ENCODE results near the gene PRR16.
"Not testable (repeated sequence)": the region's sequence is repeated elsewhere in the genome, so short reads cannot be mapped to it uniquely, and the experiment has no call there.

PRR16 gene

DNA sequence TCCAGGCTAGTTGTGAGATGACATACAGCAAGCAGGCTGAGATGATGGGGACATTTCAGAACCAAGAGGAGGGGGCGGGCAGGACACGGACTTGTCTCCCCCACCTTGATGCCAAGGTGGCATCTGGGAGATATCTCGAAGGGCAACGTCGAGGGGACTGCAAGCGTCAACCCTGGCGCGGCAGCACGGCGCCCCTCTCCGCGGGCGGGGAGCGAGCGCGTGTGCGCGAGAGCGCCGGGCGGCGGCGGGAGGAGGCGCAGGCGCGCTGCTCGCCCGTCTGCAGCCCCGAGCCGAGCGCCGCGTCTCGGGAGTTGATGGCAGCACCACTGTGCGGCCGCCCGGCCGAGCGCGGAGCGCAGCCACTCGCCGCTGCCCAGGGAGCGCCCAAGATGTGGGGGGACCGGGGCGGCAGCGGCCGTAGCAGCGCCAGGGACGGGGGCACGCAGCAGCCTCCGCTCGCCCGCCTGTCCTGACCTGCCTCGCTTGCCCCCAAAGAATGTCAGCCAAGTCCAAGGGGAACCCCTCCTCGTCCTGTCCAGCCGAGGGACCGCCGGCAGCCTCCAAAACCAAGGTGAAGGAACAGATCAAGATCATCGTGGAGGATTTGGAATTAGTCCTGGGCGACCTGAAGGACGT lies at the start of gene PRR16:
Gene PRR16, plus strand, starts transcription at position 310 of the 636 bp plus-strand sequence.
- DNase-seq (ENCODE audit: low read depth), result no peak

DNA sequence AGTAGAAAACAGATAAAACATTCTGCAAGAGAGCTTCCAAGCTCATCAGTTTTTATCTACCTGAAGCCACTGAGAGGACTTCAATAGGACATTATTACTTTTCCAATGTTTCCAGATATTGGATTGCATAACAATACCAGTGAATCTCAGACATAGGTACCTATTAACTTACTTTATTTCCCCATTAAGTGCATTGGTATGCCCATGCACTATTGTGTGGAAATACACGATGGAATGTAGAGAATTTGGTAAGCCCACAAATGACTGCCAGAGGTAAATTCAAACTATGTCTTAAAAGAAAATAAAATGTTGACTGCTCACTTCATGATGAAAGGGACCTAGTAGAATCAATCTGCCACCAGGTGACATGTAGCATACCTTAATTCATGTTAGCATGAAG lies 48.1 kb upstream of the PRR16 start:
- DNase-seq (ENCODE audit: low read depth), result no peak

DNA sequence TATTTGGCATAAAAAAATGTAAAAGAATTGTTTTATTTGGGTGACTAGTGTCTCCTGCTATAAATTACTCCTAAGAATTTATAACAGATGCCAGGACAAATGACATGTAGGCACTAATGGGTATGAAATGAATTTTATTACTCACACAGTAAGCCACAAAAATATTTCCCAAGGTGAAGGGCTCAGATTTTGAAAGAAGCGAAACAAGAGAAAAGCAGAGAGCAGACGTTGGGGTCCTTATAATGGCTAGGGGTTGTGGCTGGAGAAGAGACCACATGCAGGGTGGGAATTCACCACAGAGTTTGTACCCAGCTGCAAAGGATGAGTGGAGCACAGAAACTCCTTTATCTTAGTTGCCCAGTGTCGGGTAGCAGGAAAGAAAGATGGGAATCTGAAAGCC lies 45.0 kb upstream of the PRR16 start:
- no peak for DNase-seq (ENCODE audit: low read depth)

DNA sequence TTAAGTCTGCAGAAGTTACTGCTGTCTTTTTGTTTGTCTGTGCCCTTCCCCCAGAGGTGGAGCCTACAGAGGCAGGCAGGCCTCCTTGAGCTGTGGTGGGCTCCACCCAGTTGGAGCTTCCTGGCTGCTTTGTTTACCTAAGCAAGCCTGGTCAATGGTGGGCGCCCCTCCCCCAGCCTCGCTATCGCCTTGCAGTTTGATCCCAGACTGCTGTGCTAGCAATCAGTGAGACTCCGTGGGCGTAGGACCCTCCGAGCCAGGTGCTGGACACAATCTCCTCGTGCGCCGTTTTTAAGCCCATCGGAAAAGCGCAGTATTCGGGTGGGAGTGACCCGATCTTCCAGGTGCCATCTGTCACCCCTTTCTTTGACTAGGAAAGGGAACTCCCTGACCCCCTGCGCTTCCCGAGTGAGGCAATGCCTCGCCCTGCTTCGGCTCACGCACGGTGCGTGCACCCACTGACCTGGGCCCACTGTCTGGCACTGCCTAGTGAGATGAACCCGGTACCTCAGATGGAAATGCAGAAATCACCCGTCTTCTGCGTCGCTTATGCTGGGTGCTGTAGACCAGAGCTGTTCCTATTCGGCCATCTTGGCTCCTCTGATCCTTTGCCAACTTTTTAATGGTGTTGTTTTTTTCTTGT lies 37.3 kb upstream of the PRR16 start:
- DNase-seq (ENCODE audit: low read depth), result not testable (repeated sequence)

DNA sequence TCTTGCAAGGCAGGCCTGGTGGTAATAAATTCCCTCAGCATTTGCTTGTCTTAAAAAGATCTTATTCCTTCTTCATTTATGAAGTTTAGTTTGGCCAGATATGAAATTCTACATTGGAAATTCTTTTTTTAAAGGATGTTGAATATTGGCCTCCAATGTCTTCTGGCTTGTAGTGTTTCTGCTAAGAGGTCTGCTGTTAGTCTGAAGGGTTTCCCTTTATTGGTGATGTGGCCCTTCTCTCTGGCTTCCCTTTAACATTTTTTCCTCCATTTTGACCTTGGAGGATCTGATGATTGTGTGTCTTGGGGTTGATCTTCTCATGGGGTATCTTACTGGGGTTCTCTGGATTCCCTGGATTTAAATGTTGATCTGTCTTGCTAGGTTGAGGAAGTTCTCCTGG lies 33.5 kb upstream of the PRR16 start:
- DNase-seq (ENCODE audit: low read depth), result no peak

DNA sequence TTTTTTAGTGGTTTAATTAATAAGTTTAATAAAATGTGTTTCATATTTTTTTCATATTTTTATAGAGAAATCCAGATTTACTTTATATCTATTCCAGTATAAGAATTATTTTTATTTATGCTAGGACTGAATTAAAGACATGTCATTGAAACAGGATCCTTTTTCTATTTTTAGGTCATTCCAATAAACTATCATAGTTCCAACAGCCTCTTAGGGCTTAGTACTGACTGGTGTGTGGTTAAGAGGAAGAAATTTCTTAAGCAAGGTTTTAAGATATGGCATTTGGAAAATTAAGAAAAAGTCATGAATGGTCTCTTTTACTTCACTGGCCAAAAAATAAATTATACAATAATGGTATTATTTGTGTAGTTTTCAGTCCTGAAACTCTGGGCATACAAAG lies 31.2 kb upstream of the PRR16 start:
- DNase-seq (ENCODE audit: low read depth), result no peak

DNA sequence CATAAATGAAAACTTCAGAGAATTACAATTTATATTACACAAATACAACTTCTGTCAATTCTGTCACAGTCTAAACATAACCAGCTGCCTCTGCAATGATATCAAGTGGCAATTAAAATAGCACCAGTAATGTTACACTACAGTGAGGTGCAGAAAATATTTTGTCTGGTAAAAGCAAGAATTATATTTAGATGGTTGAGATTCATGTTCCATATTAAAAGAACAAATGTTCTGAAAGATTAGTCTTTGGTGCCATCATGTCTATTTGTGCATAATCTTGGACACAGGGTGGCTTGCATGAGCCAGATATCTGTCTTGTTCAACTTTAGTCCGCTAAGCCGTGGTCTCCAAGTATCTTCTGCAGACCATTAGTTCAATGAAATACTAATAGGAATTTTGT lies 29.0 kb upstream of the PRR16 start:
- DNase-seq (ENCODE audit: low read depth), result no peak

DNA sequence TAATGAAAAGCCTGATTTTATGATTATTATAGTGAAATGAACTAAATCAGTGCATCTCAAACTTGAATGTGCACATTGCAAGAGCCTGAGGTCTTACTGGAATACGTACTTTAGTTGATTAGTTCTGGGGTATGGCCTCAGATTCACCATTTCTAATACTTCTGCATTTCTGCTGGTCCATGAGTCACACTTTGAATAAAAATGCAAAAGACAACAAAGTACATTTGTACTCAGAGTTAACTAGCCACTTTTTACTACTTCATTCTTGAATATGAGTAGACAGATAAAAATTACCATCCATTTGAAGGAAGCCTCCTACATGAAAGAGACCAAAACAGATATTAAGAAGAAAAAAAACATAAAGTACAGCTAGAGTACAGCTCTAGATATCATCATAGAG lies 27.1 kb upstream of the PRR16 start:
- DNase-seq (ENCODE audit: low read depth), result no peak

DNA sequence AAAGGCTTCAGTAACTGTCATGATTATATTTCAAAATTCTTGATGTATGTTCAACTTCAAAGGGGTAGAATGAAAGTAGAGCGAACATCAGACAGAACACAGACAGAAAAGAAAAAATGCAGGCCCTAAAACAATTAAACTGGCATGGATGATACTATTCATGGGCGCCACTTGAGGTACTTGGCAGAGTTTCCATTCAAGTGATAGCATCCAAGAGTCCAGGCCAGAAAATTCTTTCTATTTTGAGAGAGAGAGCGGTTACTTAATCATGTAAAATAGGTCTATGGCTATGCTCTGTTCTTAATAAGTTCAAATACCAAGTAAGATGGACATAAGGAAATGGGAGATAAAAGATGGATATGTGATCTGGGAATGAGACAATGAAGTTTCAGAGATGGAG lies 21.4 kb upstream of the PRR16 start:
- no peak for DNase-seq (ENCODE audit: low read depth)

DNA sequence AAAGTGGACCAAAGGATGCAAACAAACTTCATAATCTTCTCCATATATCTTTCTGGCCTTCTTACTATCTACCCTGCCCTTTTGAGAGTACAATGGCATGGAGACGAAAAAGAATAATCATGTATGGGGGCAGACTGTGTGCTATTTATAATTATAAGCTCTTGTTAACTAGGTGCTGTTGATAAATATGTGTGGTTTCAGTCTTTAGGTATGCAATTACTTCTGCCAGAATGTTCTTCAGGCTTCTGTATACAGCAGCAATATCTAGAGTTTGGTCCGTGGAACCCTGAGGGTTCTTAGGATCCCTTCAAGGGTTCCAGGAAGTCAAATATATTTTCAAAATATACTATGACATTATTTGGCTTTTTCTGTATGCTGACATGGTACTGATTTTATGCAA lies 20.5 kb upstream of the PRR16 start:
- DNase-seq (ENCODE audit: low read depth), result no peak

DNA sequence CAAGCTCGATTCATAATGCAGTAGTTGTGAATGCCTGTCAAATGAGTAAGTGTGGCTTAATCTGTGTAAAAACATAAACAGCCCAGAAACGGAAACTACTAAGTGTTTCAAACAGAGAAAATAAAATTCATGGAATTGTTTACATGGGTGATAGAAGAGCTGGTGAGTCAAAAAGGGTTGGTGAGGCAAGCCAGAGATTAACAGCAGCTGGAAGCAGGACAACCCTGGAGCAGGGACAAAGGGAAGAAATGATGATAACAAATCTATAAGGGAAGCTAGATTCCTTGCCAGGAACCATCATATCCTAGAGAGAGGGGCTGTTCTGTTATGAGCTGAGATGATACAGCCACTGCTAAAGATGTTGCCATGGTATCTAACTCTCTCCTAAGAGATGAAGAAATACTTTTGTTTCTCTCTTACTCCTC lies 18.0 kb upstream of the PRR16 start:
- DNase-seq (ENCODE audit: low read depth), result no peak

DNA sequence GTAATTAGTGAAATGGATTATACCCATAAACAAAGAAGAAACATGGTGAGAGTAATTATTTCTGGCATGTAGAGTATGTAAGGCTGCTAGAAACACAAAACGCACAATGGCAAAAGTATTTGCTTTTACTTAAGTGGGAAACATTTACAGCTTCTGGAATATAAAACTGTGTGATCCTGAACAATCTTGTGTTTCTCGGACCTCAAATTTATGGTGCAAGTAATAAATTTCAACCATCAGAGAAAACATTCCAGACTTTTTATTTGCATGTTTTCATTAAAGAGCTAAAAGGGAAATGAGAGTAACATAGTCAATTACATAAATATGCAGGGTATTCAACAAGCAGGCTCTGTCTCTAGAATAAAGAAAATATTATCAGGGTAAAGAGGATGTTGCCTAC lies 17.2 kb upstream of the PRR16 start:
- no peak for DNase-seq (ENCODE audit: low read depth)

DNA sequence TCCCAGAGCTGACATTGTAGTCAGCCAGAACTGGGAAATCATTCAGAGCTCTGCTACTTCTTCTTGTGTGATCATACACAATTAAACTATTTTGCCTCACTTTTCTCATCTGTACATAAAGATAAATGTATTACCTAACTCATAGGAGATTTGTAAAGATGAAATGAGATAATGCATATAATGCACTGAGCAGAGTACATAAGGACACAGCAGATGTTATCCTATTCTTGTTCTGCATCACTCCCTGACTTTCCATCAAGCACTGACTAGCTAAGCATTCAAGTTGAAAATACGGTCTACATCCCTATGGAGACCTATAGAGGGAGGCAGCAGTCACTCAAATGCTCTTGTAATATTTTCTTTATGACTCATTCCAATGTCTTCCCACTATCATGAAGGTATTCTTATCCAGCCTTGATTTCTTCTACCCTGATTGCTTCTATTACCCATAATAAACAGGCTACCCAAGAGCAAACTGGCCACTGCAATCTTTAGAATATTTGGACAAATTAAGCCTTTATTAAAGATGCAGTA lies 16.3 kb upstream of the PRR16 start:
- no peak for DNase-seq (ENCODE audit: low read depth)

DNA sequence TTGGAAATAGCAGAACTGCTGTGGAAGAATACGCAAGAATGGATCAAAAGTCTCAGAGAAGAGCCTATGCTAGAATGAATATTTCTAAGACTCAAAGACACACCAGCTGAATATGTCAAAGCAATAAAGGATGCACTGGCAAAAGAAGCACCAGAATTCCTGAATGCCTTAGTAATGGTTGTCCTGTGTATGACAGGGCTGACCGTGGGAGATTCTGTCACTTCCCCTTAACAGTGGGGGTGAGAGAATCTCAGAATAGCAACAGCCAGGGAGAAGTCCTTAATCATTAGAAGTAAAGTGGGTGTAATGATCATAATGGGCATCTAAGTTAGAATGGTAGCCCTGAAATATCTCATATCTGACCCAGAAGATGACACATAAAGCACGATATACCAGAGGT lies 14.6 kb upstream of the PRR16 start:
- no peak for DNase-seq (ENCODE audit: low read depth)

DNA sequence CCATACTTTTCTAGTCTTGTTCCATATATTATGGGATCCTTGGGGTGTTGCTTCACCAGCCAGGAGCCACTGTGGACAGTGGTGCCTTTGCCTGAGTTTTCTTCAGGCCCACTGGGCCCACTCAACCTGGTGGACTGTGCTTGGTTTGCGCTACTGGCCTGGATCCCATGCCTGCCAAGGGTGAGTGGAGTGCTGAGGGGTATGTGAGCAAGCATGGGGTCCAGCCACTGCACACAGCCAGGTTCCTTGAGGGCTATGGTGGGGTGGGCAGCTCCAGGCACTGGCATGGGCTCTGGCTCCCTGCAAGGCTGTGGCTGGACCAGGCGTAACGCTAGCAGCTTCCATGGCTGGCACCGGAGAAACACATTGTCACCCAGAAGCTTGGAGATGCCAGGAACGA lies 13.2 kb upstream of the PRR16 start:
- no peak for DNase-seq (ENCODE audit: low read depth)

DNA sequence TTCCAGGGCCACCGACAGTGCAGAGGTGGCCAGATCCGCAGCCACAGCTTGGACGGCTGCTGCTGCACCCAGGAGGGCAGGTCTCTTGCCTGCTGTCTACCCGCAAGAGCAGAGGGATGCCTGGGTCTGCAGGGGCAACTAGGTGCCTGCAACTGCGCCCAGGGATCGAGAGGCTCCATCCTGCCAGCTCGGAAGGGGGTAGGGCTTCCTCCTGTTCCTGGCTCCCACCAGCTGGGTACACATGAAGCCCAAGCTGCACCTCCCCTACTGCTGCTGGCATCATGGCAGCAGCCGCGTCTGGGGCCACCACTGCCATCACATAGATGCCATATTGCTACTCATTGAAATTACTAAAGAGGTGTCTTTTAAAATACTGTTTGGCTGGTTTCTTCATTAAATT lies 12.7 kb upstream of the PRR16 start:
- no peak for DNase-seq (ENCODE audit: low read depth)

DNA sequence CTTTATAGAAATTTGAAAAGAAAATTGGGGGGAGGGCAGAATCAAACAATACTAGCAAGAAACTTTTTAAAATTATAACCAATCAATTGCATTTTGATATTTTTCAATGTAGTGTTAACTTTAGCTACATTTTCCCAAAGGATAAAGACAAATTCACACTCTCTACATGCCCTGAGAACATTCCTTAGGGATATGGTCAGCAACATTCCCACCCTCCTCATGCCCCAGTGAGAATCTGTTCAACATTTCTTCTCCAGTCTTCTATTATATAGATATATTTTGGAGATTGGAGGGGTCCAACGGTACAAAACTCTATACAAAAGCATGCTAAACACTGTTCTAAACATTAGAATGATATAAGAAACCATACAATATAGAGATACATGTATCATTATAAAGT lies 11.6 kb upstream of the PRR16 start:
- no peak for DNase-seq (ENCODE audit: low read depth)

DNA sequence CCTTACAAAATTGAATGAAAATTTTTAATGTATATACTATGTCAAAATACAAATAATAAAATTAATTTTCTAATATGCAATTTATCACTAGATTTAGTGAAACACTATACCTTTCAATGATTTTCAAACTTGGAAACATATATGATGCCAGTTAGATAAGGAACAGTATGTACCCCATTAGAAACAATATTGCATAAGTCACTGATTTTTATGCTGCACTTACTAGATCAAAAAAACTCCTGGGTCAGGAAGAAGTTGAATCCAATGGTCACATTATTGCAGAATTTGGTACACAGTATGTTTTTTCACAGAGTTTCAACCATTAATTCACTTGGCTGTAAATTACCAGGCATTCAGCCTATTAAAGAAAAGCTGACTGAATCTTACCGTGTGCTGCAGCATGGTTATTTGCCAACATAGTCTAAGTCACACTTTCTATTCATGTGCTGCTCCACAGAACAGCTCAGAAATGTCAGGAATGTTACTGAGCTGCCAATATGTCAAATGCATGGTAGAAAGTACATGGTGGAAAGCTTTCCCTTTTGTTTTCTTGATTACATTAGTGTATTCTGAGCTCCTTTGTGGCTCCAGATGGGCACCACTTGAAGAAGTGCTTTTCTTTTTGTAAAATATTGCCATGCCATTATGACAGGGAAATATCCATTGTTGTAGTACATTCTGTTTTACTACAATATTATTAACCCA lies 9.9 kb upstream of the PRR16 start:
- DNase-seq (ENCODE audit: low read depth), result no peak

DNA sequence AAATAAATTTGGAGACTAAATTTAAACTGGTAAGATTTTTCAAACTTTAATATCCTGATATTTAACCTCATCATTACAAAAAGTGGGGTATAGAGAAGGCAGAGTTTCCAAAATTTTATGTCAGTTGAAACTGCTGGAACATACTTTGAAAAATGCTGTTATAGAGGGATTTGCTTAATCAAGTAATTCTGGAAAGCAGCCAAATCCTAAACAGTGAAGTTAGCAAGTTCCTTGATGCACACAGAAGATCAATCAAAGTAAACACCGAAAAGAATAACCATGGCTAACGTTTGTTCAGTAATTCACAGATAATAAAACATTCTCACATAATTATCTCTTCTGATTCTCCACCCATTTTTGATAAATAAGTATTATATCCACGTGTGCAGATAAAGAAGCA lies 8.1 kb upstream of the PRR16 start:
- DNase-seq (ENCODE audit: low read depth), result no peak

DNA sequence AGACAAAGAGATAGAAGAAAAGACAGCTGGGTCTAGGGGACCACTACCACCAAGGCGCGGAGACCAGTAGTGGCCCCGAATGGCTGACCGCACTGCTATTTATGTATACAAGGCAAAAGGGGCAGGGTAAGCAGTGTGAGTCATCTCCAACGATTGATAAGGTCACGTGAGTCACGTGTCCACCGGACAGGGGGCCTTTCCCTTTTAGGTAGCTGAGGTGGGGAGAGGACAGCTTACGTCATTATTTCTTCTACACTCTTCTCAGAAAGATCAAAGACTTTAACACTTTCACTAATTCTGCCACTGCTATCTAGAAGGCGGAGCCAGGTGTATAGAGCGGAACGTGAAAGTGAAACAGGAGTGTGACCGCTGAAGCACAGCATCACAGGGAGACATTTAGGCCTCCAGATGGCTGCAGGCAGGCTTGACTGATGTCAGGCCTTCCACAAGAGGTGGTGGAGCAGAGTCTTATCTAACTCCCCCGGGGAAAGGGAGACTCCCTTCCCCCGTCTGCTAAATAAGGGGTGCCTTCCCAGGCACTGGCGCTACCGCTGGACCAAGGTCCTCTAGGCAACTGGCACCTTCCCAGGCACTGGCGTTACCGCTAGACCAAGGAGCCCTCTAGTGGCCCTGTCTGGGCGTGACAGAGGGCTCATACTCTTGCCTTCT lies 6.1 kb upstream of the PRR16 start:
- no peak for DNase-seq (ENCODE audit: low read depth)

DNA sequence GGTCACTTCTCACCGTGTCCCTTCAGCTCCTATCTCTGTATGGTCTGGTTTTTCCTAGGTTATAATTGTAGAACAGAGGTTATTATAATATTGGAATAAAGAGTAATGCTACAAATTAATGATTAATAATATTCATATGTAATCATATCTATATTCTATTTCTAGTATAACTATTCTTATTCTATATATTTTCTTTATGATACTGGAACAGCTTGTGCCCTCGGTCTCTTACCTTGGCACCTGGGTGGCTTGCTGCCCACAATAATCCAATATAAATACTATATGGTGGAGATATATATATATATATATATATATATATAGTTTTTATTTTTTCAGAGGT lies 5.6 kb upstream of the PRR16 start:
- DNase-seq (ENCODE audit: low read depth), result not testable (repeated sequence)

DNA sequence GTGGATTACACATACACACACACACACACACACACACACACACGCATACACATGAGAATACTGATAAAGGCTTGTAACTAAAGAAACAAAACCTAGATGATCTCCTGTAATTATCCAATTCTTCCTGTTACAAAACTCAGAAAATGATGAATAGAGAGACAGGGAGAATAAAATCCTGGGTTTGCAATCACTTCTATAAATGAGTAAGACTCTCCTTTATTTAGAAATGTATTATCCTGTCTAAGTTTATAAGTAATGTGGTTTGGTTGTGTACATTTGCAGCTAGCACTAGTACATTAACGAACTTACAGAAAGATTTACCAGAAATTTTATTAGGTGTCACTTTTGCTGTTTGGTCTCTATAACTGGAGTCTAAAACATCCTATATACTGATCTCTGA lies 2.8 kb upstream of the PRR16 start:
- DNase-seq (ENCODE audit: low read depth), result no peak
